Tibial artery (tissue), 4 donors: ENCODE measurements around the gene TMPRSS7.

Source experiments
- DNase-seq, 2 donors: peaks; one replicate each; pipeline ENCODE4 v3.0.0-alpha.2; 2019
- H3K27ac ChIP-seq, 2 donors: fragments of 200-600 bp; sonication (generic) in 1 of 2; 1 replicate in 1 of 2; 2 replicates in 1 of 2; pipeline ENCODE4 v1.5.1; 2018 to 2019; ENCODE audit warnings: mild to moderate bottlenecking in 1 of 2
- H3K27me3 ChIP-seq, 2 donors: fragments of 200-600 bp; sonication (generic) in 1 of 2; one replicate each; pipeline versions ENCODE4 v1.5.1 to v1.6.0; 2016 to 2019
- H3K36me3 ChIP-seq, 3 donors: fragments of 200-600 bp; sonication (generic) in 2 of 3; one replicate each; pipeline ENCODE4 v1.5.1; 2016 to 2019; ENCODE audit warnings: mild to moderate bottlenecking in 2 of 3
- H3K4me1 ChIP-seq, 4 donors: fragments of 200-600 bp; sonication (generic) in 2 of 4; 1 replicate in 3 of 4; 2 replicates in 1 of 4; pipeline ENCODE4 v1.5.1; 2016 to 2019
- H3K4me3 ChIP-seq, 2 donors: fragments of 200-600 bp; sonication (generic) in 1 of 2; 1 replicate in 1 of 2; 2 replicates in 1 of 2; pipeline ENCODE4 v1.5.1; 2018 to 2019; ENCODE audit warnings: mild to moderate bottlenecking in 2 of 2
- H3K9me3 ChIP-seq, 3 donors: fragments of 200-600 bp; sonication (generic) in 1 of 3; one replicate each; pipeline ENCODE4 v1.5.1; 2016 to 2019
- intact Hi-C: fragments of 100-400 bp; cut with DNase I; formaldehyde crosslinking; loops from one replicate; pipeline ENCODE4 v1.15.0; 2023; ENCODE audit warnings: low total_unique reads
- TF ChIP-seq, protein P1 (sequence below), 2 experiments: fragments of 200-600 bp in 1 of 2; fragments of 450-650 bp in 1 of 2; IDR thresholded peaks; one replicate each; pipeline ENCODE4 v1.5.1; 2017 to 2019; ENCODE audit warnings: antibody characterized with exemption in 2 of 2, mild to moderate bottlenecking in 1 of 2, moderate library complexity in 1 of 2

TMPRSS7 gene

DNA sequence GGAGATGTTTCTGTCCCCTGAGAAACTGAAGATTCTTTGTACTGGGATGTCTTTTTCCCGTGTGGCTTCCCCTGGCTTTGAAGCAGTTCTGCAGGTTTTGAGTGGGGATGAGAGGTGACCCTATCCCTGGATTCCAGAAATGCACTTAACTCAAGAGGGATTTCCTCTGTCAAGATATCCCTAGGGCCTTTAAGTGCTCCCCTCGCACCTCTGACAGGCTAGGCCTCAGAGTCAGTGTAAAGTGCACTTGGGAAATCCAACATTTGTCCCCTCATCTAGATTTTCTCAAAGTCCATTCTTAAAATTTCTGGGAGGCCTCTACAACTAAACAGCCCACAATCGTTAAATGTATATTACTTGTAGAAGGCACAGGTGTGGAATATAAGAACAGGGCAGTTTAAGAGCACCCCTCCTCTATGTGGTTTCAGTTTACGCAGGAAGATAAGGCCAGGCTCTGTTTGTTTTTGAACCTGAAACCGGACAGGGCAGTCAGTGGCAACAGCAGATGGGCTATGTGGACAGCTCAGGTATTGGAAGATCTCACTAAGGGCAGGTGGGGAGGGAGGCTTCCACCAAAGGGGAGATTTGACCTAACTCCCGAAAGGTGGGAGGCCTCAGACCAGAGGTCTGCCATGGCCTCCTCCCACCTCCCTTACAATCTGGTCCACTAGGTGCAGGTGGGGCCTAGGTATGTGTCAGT lies 56.5 kb downstream of the TMPRSS7 start:
- H3K4me1 ChIP-seq: peaks cover 0 to 24% (median 13%) of the 10 kb centered on the region in 4 donors
- intact Hi-C loops: no loop called here
- H3K27me3 ChIP-seq: no peaks in the 10 kb centered on the region
- no peaks in the 10 kb centered on the region for H3K9me3 ChIP-seq
- DNase-seq: no peak
- no peak overlapping the region for H3K27ac ChIP-seq
- no peaks in the 10 kb centered on the region for H3K36me3 ChIP-seq
- no peak overlapping the region for H3K4me3 ChIP-seq
- TF ChIP-seq, protein P1, sequence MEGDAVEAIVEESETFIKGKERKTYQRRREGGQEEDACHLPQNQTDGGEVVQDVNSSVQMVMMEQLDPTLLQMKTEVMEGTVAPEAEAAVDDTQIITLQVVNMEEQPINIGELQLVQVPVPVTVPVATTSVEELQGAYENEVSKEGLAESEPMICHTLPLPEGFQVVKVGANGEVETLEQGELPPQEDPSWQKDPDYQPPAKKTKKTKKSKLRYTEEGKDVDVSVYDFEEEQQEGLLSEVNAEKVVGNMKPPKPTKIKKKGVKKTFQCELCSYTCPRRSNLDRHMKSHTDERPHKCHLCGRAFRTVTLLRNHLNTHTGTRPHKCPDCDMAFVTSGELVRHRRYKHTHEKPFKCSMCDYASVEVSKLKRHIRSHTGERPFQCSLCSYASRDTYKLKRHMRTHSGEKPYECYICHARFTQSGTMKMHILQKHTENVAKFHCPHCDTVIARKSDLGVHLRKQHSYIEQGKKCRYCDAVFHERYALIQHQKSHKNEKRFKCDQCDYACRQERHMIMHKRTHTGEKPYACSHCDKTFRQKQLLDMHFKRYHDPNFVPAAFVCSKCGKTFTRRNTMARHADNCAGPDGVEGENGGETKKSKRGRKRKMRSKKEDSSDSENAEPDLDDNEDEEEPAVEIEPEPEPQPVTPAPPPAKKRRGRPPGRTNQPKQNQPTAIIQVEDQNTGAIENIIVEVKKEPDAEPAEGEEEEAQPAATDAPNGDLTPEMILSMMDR (IDR thresholded peaks at IDR 0.05): no peak

DNA sequence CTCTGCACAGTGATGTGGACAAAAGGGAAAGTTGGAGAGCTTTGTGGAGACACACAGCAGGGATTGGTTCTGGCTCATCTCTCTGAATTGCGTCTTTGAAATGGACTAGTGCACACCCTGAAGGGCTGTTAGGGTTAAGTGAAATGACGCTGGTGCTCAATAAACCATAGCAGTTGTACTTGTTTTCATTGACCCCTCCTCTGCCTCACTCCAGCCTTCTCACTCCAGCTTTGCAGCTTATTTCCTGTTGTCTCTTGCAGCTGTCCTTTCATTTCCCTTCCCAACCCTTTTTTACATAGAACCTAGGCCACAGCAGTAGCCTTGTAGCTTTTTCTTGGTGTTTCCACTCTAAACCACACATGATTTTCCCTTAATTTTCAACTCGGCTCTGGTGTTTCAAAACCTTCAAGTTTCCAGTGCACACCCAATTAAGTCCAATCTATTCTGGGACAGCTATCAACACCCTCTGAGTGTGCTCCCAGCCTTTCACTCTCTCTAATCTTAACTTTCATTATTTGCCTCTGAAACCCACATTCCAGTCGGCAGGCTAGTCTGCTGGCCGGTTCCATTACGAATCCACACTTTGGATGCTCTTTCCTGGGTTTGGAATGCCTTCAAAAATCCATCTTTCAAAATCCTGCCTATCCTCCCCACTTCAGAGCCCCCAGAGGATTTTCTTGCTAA lies 58.1 kb downstream of the TMPRSS7 start:
- H3K27me3 ChIP-seq: no peaks in the 10 kb centered on the region
- intact Hi-C loops: no loop called here
- no peaks in the 10 kb centered on the region for H3K36me3 ChIP-seq
- H3K4me1 ChIP-seq: peaks cover 0 to 18% (median 4%) of the 10 kb centered on the region in 4 donors
- no peaks in the 10 kb centered on the region for H3K9me3 ChIP-seq
- no peak overlapping the region for H3K4me3 ChIP-seq
- DNase-seq: no peak
- H3K27ac ChIP-seq: no peak overlapping the region
- TF ChIP-seq, protein P1 (IDR thresholded peaks at IDR 0.05): no peak

DNA sequence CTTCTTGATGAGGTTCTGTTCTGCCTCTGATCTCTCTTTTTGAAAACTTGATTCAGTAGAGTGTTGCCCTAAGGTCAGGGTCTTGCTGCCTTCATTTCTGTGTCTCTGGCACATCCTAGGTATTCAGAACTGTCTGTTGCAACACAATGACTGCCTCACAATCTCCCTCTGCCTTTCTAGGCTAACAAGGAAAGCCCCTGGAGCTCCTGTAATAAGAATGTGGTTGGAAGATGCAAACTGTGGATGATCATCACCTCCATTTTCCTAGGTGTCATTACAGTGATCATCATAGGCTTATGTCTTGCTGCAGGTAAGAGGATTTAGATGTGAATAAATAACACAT lies 58.6 kb downstream of the TMPRSS7 start:
- TF ChIP-seq, protein P1 (IDR thresholded peaks at IDR 0.05): no peak
- Histone ChIP-seq H3K27ac (no peak overlapping the region), H3K36me3 (no peaks in the 10 kb centered on the region), H3K27me3 (no peaks in the 10 kb centered on the region), H3K4me1 (peaks cover 0 to 20% (median 4%) of the 10 kb centered on the region in 4 donors), H3K9me3 (no peaks in the 10 kb centered on the region), H3K4me3 (no peak overlapping the region)
- intact Hi-C loops: no loop called here
- no peak for DNase-seq

DNA sequence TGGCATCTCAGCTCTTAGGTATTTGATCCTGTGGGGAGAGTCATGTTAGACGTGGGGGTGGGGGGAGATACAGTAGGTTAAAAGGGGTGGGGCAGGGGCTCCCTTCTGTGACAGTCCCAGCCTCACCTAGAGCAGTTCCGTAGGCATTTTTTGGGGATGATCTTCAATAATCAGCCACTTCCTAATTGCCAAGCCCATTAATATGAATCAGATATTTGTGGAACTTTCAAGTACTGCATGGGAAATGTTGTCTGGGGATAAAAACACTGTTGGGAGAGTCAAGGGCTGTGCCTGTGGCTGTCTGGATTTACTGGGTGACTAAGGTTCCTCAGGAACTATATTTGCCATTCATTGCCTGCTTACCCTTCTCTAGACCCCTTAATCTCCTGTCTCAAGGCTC lies 61.2 kb downstream of the TMPRSS7 start:
- Histone ChIP-seq H3K4me3 (no peak overlapping the region), H3K4me1 (peaks cover 0 to 27% (median 4%) of the 10 kb centered on the region in 4 donors), H3K27me3 (no peaks in the 10 kb centered on the region), H3K9me3 (no peaks in the 10 kb centered on the region), H3K36me3 (no peaks in the 10 kb centered on the region), H3K27ac (no peak overlapping the region)
- TF ChIP-seq, protein P1 (IDR thresholded peaks at IDR 0.05): no peak
- DNase-seq: no peak
- intact Hi-C loops: no loop called here

DNA sequence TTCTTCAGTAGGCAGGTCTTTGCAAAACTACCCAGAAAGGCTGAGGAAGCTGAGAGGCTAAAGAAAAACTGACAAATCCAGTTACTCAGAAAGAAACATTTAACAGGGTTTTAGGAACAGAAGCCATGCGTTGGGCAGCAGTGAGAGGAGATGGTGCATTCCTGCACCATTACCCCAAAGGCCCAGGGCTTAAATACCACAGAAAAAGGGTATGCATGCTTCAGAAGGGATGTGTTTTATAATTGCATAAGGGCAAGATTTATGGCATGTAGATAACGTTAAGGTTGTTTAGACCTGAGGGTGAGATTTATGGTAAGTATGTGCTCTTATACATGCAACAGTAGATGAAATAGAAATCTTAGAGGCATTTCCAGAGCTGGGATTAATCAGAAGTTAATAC lies 61.6 kb downstream of the TMPRSS7 start:
- Histone ChIP-seq H3K27me3 (no peaks in the 10 kb centered on the region), H3K9me3 (no peaks in the 10 kb centered on the region), H3K27ac (no peak overlapping the region), H3K4me3 (no peak overlapping the region), H3K4me1 (peaks cover 0 to 27% (median 4%) of the 10 kb centered on the region in 4 donors), H3K36me3 (no peaks in the 10 kb centered on the region)
- TF ChIP-seq, protein P1 (IDR thresholded peaks at IDR 0.05): no peak
- no peak for DNase-seq
- intact Hi-C loops: no loop called here
